ENCODE results near the gene ASL.

DNA sequence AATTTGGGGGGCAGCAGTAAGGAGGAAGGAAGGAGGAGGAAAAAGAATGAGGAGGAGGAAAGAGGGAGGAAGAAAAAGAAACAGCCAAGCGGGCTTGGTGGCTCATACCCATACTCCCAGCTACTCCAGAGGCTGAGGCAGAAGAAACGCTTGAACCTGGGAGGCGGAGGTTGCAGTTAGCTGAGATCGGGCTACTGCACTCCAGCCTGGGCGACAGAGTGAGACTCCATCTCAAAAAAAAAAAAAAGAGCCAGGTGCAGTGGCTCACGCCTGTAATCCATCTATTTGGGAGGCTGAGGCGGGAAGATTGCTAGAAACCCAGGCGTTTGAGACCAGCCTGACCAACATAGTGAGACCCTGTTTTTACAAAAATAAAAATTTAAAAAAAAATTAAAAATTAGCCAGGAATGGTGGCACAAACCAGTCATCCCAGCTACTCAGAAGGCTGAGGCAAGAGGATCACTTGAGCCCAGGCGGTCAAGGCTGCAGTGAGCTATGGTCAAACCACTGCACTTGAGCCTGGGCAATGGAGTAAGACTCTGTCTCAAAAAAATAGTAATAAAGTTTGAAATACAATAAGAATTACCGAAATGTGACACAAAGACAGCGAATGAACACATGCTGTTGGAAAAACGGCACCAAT, 24.9 kb downstream of the ASL start:
- TF ChIP-seq, protein P1, sequence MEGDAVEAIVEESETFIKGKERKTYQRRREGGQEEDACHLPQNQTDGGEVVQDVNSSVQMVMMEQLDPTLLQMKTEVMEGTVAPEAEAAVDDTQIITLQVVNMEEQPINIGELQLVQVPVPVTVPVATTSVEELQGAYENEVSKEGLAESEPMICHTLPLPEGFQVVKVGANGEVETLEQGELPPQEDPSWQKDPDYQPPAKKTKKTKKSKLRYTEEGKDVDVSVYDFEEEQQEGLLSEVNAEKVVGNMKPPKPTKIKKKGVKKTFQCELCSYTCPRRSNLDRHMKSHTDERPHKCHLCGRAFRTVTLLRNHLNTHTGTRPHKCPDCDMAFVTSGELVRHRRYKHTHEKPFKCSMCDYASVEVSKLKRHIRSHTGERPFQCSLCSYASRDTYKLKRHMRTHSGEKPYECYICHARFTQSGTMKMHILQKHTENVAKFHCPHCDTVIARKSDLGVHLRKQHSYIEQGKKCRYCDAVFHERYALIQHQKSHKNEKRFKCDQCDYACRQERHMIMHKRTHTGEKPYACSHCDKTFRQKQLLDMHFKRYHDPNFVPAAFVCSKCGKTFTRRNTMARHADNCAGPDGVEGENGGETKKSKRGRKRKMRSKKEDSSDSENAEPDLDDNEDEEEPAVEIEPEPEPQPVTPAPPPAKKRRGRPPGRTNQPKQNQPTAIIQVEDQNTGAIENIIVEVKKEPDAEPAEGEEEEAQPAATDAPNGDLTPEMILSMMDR (IDR thresholded peaks at IDR 0.05): no peak
- TF ChIP-seq, protein P2, sequence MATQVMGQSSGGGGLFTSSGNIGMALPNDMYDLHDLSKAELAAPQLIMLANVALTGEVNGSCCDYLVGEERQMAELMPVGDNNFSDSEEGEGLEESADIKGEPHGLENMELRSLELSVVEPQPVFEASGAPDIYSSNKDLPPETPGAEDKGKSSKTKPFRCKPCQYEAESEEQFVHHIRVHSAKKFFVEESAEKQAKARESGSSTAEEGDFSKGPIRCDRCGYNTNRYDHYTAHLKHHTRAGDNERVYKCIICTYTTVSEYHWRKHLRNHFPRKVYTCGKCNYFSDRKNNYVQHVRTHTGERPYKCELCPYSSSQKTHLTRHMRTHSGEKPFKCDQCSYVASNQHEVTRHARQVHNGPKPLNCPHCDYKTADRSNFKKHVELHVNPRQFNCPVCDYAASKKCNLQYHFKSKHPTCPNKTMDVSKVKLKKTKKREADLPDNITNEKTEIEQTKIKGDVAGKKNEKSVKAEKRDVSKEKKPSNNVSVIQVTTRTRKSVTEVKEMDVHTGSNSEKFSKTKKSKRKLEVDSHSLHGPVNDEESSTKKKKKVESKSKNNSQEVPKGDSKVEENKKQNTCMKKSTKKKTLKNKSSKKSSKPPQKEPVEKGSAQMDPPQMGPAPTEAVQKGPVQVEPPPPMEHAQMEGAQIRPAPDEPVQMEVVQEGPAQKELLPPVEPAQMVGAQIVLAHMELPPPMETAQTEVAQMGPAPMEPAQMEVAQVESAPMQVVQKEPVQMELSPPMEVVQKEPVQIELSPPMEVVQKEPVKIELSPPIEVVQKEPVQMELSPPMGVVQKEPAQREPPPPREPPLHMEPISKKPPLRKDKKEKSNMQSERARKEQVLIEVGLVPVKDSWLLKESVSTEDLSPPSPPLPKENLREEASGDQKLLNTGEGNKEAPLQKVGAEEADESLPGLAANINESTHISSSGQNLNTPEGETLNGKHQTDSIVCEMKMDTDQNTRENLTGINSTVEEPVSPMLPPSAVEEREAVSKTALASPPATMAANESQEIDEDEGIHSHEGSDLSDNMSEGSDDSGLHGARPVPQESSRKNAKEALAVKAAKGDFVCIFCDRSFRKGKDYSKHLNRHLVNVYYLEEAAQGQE (IDR thresholded peaks at IDR 0.05): no peak
- no peak for TF ChIP-seq HDAC2 (IDR thresholded peaks at IDR 0.05)
- no peak for TF ChIP-seq ZSCAN20 (CRISPR knock-in tag; IDR thresholded peaks at IDR 0.05)
- no peak for TF ChIP-seq EP300 (IDR thresholded peaks at IDR 0.05)
- no peak for TF ChIP-seq NR3C1 (IDR thresholded peaks at IDR 0.05)
- no peak for TF ChIP-seq CHD4 (IDR thresholded peaks at IDR 0.05; ENCODE audit: borderline replicate concordance)
- TF ChIP-seq CHD2 (IDR thresholded peaks at IDR 0.05; ENCODE audit: low read length, partially characterized antibody): no peak
- TF ChIP-seq, protein P3, sequence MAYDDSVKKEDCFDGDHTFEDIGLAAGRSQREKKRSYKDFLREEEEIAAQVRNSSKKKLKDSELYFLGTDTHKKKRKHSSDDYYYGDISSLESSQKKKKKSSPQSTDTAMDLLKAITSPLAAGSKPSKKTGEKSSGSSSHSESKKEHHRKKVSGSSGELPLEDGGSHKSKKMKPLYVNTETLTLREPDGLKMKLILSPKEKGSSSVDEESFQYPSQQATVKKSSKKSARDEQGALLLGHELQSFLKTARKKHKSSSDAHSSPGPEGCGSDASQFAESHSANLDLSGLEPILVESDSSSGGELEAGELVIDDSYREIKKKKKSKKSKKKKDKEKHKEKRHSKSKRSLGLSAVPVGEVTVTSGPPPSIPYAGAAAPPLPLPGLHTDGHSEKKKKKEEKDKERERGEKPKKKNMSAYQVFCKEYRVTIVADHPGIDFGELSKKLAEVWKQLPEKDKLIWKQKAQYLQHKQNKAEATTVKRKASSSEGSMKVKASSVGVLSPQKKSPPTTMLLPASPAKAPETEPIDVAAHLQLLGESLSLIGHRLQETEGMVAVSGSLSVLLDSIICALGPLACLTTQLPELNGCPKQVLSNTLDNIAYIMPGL (CRISPR knock-in tag; IDR thresholded peaks at IDR 0.05; ENCODE audit: borderline replicate concordance): no peak
- TF ChIP-seq, protein P4, sequence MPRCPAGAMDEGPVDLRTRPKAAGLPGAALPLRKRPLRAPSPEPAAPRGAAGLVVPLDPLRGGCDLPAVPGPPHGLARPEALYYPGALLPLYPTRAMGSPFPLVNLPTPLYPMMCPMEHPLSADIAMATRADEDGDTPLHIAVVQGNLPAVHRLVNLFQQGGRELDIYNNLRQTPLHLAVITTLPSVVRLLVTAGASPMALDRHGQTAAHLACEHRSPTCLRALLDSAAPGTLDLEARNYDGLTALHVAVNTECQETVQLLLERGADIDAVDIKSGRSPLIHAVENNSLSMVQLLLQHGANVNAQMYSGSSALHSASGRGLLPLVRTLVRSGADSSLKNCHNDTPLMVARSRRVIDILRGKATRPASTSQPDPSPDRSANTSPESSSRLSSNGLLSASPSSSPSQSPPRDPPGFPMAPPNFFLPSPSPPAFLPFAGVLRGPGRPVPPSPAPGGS (IDR thresholded peaks at IDR 0.05): no peak
- TF ChIP-seq SREBF2 (IDR thresholded peaks at IDR 0.05): no peak
